AG09309 (cell line): Measurements from ENCODE around the gene KIF1B.
"Not testable (repeated sequence)": the region's sequence is repeated elsewhere in the genome, so short reads cannot be mapped to it uniquely, and the experiment has no call there.

ENCODE experiments used
- DNase-seq: peaks from one replicate; pipeline ENCODE4 v3.0.0-alpha.2; 2010; ENCODE audit warnings: low read depth
- H3K4me3 ChIP-seq: 2 replicates; pipeline ENCODE4 v1.5.1; 2011; ENCODE audit warnings: mild to moderate bottlenecking, low read depth, low read length, moderate library complexity; ENCODE audit not compliant: control insufficient read depth
- CTCF ChIP-seq: IDR thresholded peaks from 2 replicates; pipeline ENCODE4 v1.5.1; 2011; ENCODE audit warnings: mild to moderate bottlenecking, low read depth, low read length, inconsistent platforms; ENCODE audit not compliant: insufficient read depth, control insufficient read depth; ENCODE audit errors: missing control alignments

Gene KIF1B

GRCh38 chr1:10257851-10258250 lies 47.5 kb downstream of the KIF1B start:
- TF ChIP-seq CTCF: no peak
- DNase-seq: no peak
- H3K4me3 ChIP-seq: no peak overlapping the region

- DNase-seq, H3K4me3 ChIP-seq: not testable (repeated sequence)
These were observed 49.2 kb downstream of the KIF1B start for GRCh38 chr1:10259547-10259946.

- DNase-seq: no peak
- no peak for TF ChIP-seq CTCF
- H3K4me3 ChIP-seq: no peak overlapping the region
These were observed 53.2 kb downstream of the KIF1B start for GRCh38 chr1:10263450-10264082.

- no peak for DNase-seq
- TF ChIP-seq CTCF: no peak
- H3K4me3 ChIP-seq: no peak overlapping the region
These were observed 54.7 kb downstream of the KIF1B start for GRCh38 chr1:10265027-10265426.

GRCh38 chr1:10265900-10266299 lies 55.5 kb downstream of the KIF1B start:
- H3K4me3 ChIP-seq: no peak overlapping the region
- no peak for TF ChIP-seq CTCF
- no peak for DNase-seq

- no peak for DNase-seq
- TF ChIP-seq CTCF: no peak
- H3K4me3 ChIP-seq: no peak overlapping the region
These were observed 56.9 kb downstream of the KIF1B start for GRCh38 chr1:10267319-10267718.

- no peak overlapping the region for H3K4me3 ChIP-seq
- DNase-seq: no peak
- no peak for TF ChIP-seq CTCF
These were observed 57.6 kb downstream of the KIF1B start for GRCh38 chr1:10267921-10268320.
